GM18868 (cell line): ENCODE data around the gene TMA7.

ENCODE experiments used
- ATAC-seq: cut with Tn5 transposase; IDR thresholded peaks from one replicate; pipeline ENCODE4 v1.9.1; 2021; ENCODE audit warnings: mild to moderate bottlenecking, moderate library complexity; ENCODE audit not compliant: unreplicated experiment

The TMA7 gene

DNA sequence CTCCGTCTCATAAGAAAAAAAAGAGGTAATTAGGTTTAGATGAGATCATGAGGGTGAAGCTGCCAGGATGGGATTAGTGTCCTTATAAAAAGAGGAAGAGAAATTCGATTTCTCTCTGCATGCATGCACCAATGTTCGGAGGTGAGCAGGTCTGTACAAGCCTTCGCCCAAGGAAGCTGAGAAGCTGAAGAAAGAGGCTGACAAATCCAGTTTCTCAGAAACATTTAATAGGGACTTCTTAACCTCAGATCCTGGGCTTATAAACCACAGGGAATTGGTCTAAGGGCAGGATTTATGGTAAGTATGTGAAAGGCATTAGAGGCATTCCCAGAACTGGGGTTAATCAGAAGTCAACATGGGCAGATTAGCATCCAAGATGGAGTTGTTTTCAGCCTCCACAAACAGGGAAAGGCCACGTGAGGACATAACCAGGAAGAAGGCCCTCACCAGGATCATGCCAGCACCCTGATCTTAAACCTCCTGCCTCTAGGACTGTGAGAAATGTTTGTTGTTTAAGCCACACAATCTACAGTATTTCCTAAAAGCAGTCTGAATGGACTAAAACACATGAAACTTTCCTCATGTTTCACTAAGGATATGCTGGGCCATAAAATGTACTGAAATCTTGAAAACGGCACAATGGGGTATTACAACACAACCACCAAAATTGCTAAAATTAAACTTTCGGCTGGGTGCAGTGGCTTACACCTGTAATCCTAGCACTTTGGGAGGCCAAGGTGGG is 52.6 kb downstream of the TMA7 start:
- ATAC-seq: no peak

DNA sequence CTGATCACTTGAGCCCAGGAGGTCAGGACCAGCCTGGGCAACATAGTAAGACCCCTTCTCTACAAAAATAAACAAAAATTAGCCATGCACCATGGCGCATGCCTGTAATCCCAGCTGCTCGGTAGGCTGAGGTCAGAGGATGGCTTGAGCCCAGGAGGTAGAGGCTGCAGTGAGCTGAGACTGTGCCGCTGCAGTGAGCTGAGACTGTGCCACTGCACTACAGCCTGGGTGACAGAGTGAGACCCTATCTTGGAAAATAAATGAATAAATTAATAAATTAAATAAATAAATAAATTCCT is 53.1 kb downstream of the TMA7 start:
- no peak for ATAC-seq
